ENCODE data around the gene A4GALT.

The A4GALT gene

GRCh38 chr22:42702675-42703074, 18.0 kb downstream of the A4GALT start:
- no peak for DNase-seq (ENCODE audit: low spot score in 2 of 2)
- no peaks in the 10 kb centered on the region for H3K9me3 ChIP-seq
- H3K4me1 ChIP-seq: peaks cover 9% of the 10 kb centered on the region; the same call in 1 of the 2 replicates
- no peak overlapping the region for H3K4me3 ChIP-seq
- H3K36me3 ChIP-seq (replicated peaks): no peaks in the 10 kb centered on the region
- H3K27me3 ChIP-seq (ENCODE audit: low read depth): no peaks in the 10 kb centered on the region
- in situ Hi-C loops (cut with MboI; ENCODE audit: low sequenced_read_pairs): no loop called here

GRCh38 chr22:42701694-42702093, 19.0 kb downstream of the A4GALT start:
- Histone ChIP-seq H3K27me3 (ENCODE audit: low read depth) (no peaks in the 10 kb centered on the region), H3K9me3 (no peaks in the 10 kb centered on the region), H3K36me3 (replicated peaks) (no peaks in the 10 kb centered on the region), H3K4me3 (no peak overlapping the region), H3K4me1 (peaks cover 9% of the 10 kb centered on the region; the same call in 1 of the 2 replicates)
- no peak for DNase-seq (ENCODE audit: low spot score in 2 of 2)
- in situ Hi-C loops (cut with MboI; ENCODE audit: low sequenced_read_pairs): no loop called here

- Histone ChIP-seq H3K4me3 (no peak overlapping the region), H3K9me3 (no peaks in the 10 kb centered on the region), H3K27me3 (ENCODE audit: low read depth) (no peaks in the 10 kb centered on the region), H3K4me1 (peaks cover 9% of the 10 kb centered on the region; the same call in 1 of the 2 replicates), H3K36me3 (replicated peaks) (no peaks in the 10 kb centered on the region)
- in situ Hi-C loops (cut with MboI; ENCODE audit: low sequenced_read_pairs): no loop called here
- DNase-seq (ENCODE audit: low spot score in 2 of 2): no peak
Measured at GRCh38 chr22:42700901-42701300, 19.8 kb downstream of the A4GALT start.

- Histone ChIP-seq H3K36me3 (replicated peaks) (no peaks in the 10 kb centered on the region), H3K4me1 (peaks cover 9% of the 10 kb centered on the region; the same call in 1 of the 2 replicates)
- in situ Hi-C loops (cut with MboI; ENCODE audit: low sequenced_read_pairs): no loop called here
Measured at GRCh38 chr22:42700355-42700754, 20.3 kb downstream of the A4GALT start.

GRCh38 chr22:42699976-42700352, 20.7 kb downstream of the A4GALT start:
- H3K4me1 ChIP-seq: peaks cover 9% of the 10 kb centered on the region; the same call in 1 of the 2 replicates
- in situ Hi-C loops (cut with MboI; ENCODE audit: low sequenced_read_pairs): no loop called here
- DNase-seq (ENCODE audit: low spot score in 2 of 2): no peak
- no peaks in the 10 kb centered on the region for H3K9me3 ChIP-seq
- H3K27me3 ChIP-seq (ENCODE audit: low read depth): no peaks in the 10 kb centered on the region
- H3K36me3 ChIP-seq (replicated peaks): peaks cover 3% of the 10 kb centered on the region; the same call in 1 of the 2 replicates
- no peak overlapping the region for H3K4me3 ChIP-seq

More at GRCh38 chr22:42700355-42700754, 20.3 kb downstream of the A4GALT start:
- Histone ChIP-seq H3K27me3 (ENCODE audit: low read depth) (no peaks in the 10 kb centered on the region), H3K4me3 (no peak overlapping the region), H3K9me3 (no peaks in the 10 kb centered on the region)
- DNase-seq (ENCODE audit: low spot score in 2 of 2): no peak

- peaks cover 9% of the 10 kb centered on the region; the same call in 1 of the 2 replicates for H3K4me1 ChIP-seq
- in situ Hi-C loops (cut with MboI; ENCODE audit: low sequenced_read_pairs): no loop called here
- no peaks in the 10 kb centered on the region for H3K27me3 ChIP-seq (ENCODE audit: low read depth)
- DNase-seq (ENCODE audit: low spot score in 2 of 2): no peak
- H3K36me3 ChIP-seq (replicated peaks): peaks cover 4% of the 10 kb centered on the region
- H3K4me3 ChIP-seq: no peak overlapping the region
- no peaks in the 10 kb centered on the region for H3K9me3 ChIP-seq
Measured at GRCh38 chr22:42699281-42699975, 21.2 kb downstream of the A4GALT start.

GRCh38 chr22:42697542-42698013, 23.1 kb downstream of the A4GALT start:
- peaks cover 9% of the 10 kb centered on the region; the same call in 1 of the 2 replicates for H3K4me1 ChIP-seq
- H3K27me3 ChIP-seq (ENCODE audit: low read depth): no peaks in the 10 kb centered on the region
- DNase-seq (ENCODE audit: low spot score in 2 of 2): no peak
- no peaks in the 10 kb centered on the region for H3K9me3 ChIP-seq
- in situ Hi-C loops (cut with MboI; ENCODE audit: low sequenced_read_pairs): no loop called here
- H3K4me3 ChIP-seq: no peak overlapping the region
- H3K36me3 ChIP-seq (replicated peaks): peaks cover 4% of the 10 kb centered on the region

- in situ Hi-C loops (cut with MboI; ENCODE audit: low sequenced_read_pairs): no loop called here
- H3K36me3 ChIP-seq (replicated peaks): peaks cover 4% of the 10 kb centered on the region
- no peaks in the 10 kb centered on the region for H3K9me3 ChIP-seq
- DNase-seq (ENCODE audit: low spot score in 2 of 2): no peak
- H3K27me3 ChIP-seq (ENCODE audit: low read depth): no peaks in the 10 kb centered on the region
- H3K4me3 ChIP-seq: no peak overlapping the region
- peaks cover 9% of the 10 kb centered on the region; the same call in 1 of the 2 replicates for H3K4me1 ChIP-seq
Measured at GRCh38 chr22:42696331-42696967, 24.2 kb downstream of the A4GALT start.

- Histone ChIP-seq H3K27me3 (ENCODE audit: low read depth) (no peaks in the 10 kb centered on the region), H3K9me3 (no peaks in the 10 kb centered on the region), H3K4me1 (peaks cover 9% of the 10 kb centered on the region; the same call in 1 of the 2 replicates), H3K36me3 (replicated peaks) (peaks cover 4% of the 10 kb centered on the region), H3K4me3 (no peak overlapping the region)
- in situ Hi-C loops (cut with MboI; ENCODE audit: low sequenced_read_pairs): no loop called here
- no peak for DNase-seq (ENCODE audit: low spot score in 2 of 2)
Measured at GRCh38 chr22:42695294-42695693, 25.4 kb downstream of the A4GALT start.

- in situ Hi-C loops (cut with MboI; ENCODE audit: low sequenced_read_pairs): no loop called here
- Histone ChIP-seq H3K27me3 (ENCODE audit: low read depth) (no peaks in the 10 kb centered on the region), H3K4me1 (peaks cover 5% of the 10 kb centered on the region; the same call in 1 of the 2 replicates), H3K4me3 (no peak overlapping the region), H3K9me3 (no peaks in the 10 kb centered on the region), H3K36me3 (replicated peaks) (peaks cover 4% of the 10 kb centered on the region)
- no peak for DNase-seq (ENCODE audit: low spot score in 2 of 2)
Measured at GRCh38 chr22:42693763-42694683, 26.6 kb downstream of the A4GALT start.

- H3K4me1 ChIP-seq: peaks cover 8% of the 10 kb centered on the region
- H3K4me3 ChIP-seq: no peak overlapping the region
- in situ Hi-C loops (cut with MboI; ENCODE audit: low sequenced_read_pairs): no loop called here
- no peaks in the 10 kb centered on the region for H3K9me3 ChIP-seq
- H3K36me3 ChIP-seq (replicated peaks): peaks cover 4% of the 10 kb centered on the region
- no peaks in the 10 kb centered on the region for H3K27me3 ChIP-seq (ENCODE audit: low read depth)
- DNase-seq (ENCODE audit: low spot score in 2 of 2): no peak
Measured at GRCh38 chr22:42693055-42693762, 27.5 kb downstream of the A4GALT start.

- Histone ChIP-seq H3K9me3 (no peaks in the 10 kb centered on the region), H3K36me3 (replicated peaks) (peaks cover 4% of the 10 kb centered on the region), H3K4me3 (no peak overlapping the region), H3K4me1 (peaks cover 12% of the 10 kb centered on the region), H3K27me3 (ENCODE audit: low read depth) (no peaks in the 10 kb centered on the region)
- in situ Hi-C loops (cut with MboI; ENCODE audit: low sequenced_read_pairs): no loop called here
- no peak for DNase-seq (ENCODE audit: low spot score in 2 of 2)
Measured at GRCh38 chr22:42692239-42693054, 28.2 kb downstream of the A4GALT start.

All from HAP-1 (cell line).